Caco-2 (cell line): ENCODE measurements around the gene HMCES. TPM values are rescaled to one million over a fixed set of nuclear protein-coding genes. Genes with fewer than 3 reads are reported as not detected.
A peak's percentile ranks its signal among the peaks of the same experiment; 100 is the strongest.
"Not testable (repeated sequence)": the region's sequence is repeated elsewhere in the genome, so short reads cannot be mapped to it uniquely, and the experiment has no call there.

Experiments used
- BruUV-seq: library from RNA; stranded (reverse); fragments of 400-500 nt; replicated peaks from 2 replicates; lab custom pipeline; 2021; lab: Mats Ljungman, UMichigan
- CTCF ChIA-PET: fragments of 300-600 bp; sonication (Branson Sonifier 250); formaldehyde crosslinking; loops from one replicate; lab custom pipeline; 2022; ENCODE audit warnings: antibody characterized with exemption; lab: Charles Lee
- POLR2A ChIA-PET: fragments of 300-600 bp; sonication (Branson Sonifier 250); formaldehyde crosslinking; loops from one replicate; lab custom pipeline; 2022; ENCODE audit warnings: antibody characterized with exemption; lab: Charles Lee
- DNase-seq, 2 experiments: peaks; one replicate each; pipeline versions ENCODE4 v3.0.0 to v3.0.0-alpha.2; 2020 to 2022
- H3K27me3 ChIP-seq: replicated peaks from 2 replicates; pipeline ENCODE4 v1.6.0; 2011; ENCODE audit warnings: low read length; ENCODE audit not compliant: control insufficient read depth, insufficient read depth
- H3K36me3 ChIP-seq: 2 replicates; pipeline ENCODE4 v1.5.1; 2011; ENCODE audit warnings: low read length; ENCODE audit not compliant: control insufficient read depth, insufficient read depth
- H3K4me1 ChIP-seq: fragments of 250-450 bp; sonication (Bioruptor Pico); 2 replicates; pipeline ENCODE4 v1.5.1; 2020; ENCODE audit warnings: mild to moderate bottlenecking
- H3K4me3 ChIP-seq: 2 replicates; pipeline ENCODE4 v1.5.1; 2011; ENCODE audit warnings: low read depth, mild to moderate bottlenecking, control low read depth, low read length
- H3K9me3 ChIP-seq: fragments of 250-450 bp; sonication (Bioruptor Pico); 2 replicates; pipeline ENCODE4 v1.5.1; 2020; ENCODE audit warnings: mild to moderate bottlenecking, moderate library complexity
- H3K27ac Mint-ChIP-seq: one replicate; pipeline ENCODE4 v1.8.0; 2022; ENCODE audit warnings: mixed read lengths; ENCODE audit not compliant: unreplicated experiment
- H3K27me3 Mint-ChIP-seq: one replicate; pipeline ENCODE4 v1.8.0; 2022; ENCODE audit warnings: mixed read lengths; ENCODE audit not compliant: insufficient read depth, unreplicated experiment
- H3K36me3 Mint-ChIP-seq: one replicate; pipeline ENCODE4 v1.8.0; 2022; ENCODE audit warnings: mild to moderate bottlenecking, mixed read lengths; ENCODE audit not compliant: insufficient read depth, unreplicated experiment
- H3K4me1 Mint-ChIP-seq: one replicate; pipeline ENCODE4 v1.8.0; 2022; ENCODE audit warnings: low read depth, mixed read lengths; ENCODE audit not compliant: unreplicated experiment
- H3K4me3 Mint-ChIP-seq: one replicate; pipeline ENCODE4 v1.8.0; 2022; ENCODE audit warnings: mild to moderate bottlenecking, moderate library complexity, mixed read lengths; ENCODE audit not compliant: unreplicated experiment
- H3K9me3 Mint-ChIP-seq: one replicate; pipeline ENCODE4 v1.8.0; 2022; ENCODE audit warnings: mixed read lengths; ENCODE audit not compliant: unreplicated experiment
- intact Hi-C: fragments of 100-400 bp; cut with micrococcal nuclease; formaldehyde crosslinking; loops from one replicate; pipeline ENCODE4 v1.10.0; 2022; ENCODE audit not compliant: unreplicated experiment
- total RNA-seq: library from RNA; stranded (reverse); gene quantifications from 2 replicates; pipeline ENCODE4 v1.2.3, GENCODE V29; 2022
- TF ChIP-seq, protein P1 (sequence below), 2 experiments: fragments of 200-600 bp in 1 of 2; IDR thresholded peaks; 1 replicate in 1 of 2; 2 replicates in 1 of 2; pipeline versions ENCODE4 v1.5.1 to v1.8.0; 2011 to 2022; ENCODE audit warnings: antibody characterized with exemption in 1 of 2, control low read depth in 1 of 2, inconsistent platforms in 1 of 2, low read depth in 1 of 2, low read length in 1 of 2, mild to moderate bottlenecking in 1 of 2, moderate library complexity in 1 of 2; ENCODE audit not compliant: insufficient read depth in 1 of 2, severe bottlenecking in 1 of 2, unreplicated experiment in 1 of 2

The HMCES gene
- total RNA-seq, 1 experiment from 2014 or later = 47.7 TPM

DNA sequence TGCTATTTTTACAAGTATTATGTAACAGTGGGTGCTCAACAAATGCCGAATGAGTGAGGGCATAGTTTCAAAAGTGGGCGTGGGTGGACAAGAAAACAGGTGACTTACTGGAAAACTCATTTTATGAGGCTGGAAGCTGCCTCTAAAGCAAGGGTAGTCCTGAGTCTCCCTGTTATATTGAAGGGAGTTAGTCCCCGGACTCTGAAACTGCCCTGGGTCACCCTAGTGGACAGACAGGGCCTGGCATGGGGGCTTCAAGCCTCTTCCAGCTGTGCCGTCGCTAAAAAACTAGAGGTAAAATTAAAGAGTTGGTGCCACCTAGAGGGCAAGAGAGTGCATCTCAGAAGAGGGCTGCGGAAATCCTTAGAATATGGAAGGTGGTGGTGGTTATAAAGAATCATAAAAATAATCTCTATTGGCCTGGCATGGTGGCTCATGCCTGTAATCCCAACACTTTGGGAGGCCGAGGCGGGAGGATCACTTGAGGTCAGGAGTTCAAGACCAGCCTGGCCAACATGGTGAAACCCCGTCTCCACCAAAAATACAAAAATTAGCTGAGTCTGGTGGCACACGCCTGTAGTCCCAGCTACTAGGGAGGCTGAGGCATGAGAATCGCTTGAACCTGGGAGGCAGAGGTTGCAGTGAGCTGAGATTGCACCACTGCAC is 32.9 kb upstream of the HMCES start:
- H3K36me3 Mint-ChIP-seq = peaks cover 18% of the 10 kb centered on the region
- H3K4me3 Mint-ChIP-seq = not testable (repeated sequence)

DNA sequence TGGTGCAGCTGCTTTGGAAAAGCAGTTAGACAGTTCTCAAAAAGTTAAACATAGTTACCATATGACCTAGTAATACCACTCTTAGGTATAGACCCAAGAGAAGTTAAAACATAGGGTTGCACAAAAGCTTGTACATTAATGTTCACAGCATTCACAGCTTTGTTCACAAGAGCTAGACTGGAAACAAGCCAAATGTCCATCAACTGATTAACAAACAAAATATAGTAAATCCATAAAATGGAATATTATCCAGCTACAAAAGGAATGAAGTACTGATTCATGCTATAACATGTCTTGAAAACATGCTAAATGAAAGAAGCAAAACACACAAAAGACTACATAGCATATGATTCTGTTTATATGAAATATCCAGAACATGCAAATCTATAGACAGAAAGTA is 32.0 kb upstream of the HMCES start:
- no TSS peak for BruUV-seq
- CTCF ChIA-PET = interaction anchor here (0.7 to 3.4 kb wide), 7 partner anchors 22 to 276 kb away, joined by 3 to 26 read pairs (median 6); no protein-coding TSS in a partner anchor
- H3K27me3 ChIP-seq = no peaks in the 10 kb centered on the region
- no peaks in the 10 kb centered on the region for H3K36me3 ChIP-seq
- Mint-ChIP-seq H3K4me1 (peaks cover 7% of the 10 kb centered on the region), H3K36me3 (peaks cover 22% of the 10 kb centered on the region), H3K9me3 (no peaks in the 10 kb centered on the region), H3K4me3 (no peak overlapping the region), H3K27ac (no peak overlapping the region), H3K27me3 (no peaks in the 10 kb centered on the region)
- H3K9me3 ChIP-seq = no peaks in the 10 kb centered on the region
- H3K4me3 ChIP-seq = no peak overlapping the region
- intact Hi-C loops = no loop called here
- H3K4me1 ChIP-seq = no peaks in the 10 kb centered on the region
- TF ChIP-seq, protein P1, sequence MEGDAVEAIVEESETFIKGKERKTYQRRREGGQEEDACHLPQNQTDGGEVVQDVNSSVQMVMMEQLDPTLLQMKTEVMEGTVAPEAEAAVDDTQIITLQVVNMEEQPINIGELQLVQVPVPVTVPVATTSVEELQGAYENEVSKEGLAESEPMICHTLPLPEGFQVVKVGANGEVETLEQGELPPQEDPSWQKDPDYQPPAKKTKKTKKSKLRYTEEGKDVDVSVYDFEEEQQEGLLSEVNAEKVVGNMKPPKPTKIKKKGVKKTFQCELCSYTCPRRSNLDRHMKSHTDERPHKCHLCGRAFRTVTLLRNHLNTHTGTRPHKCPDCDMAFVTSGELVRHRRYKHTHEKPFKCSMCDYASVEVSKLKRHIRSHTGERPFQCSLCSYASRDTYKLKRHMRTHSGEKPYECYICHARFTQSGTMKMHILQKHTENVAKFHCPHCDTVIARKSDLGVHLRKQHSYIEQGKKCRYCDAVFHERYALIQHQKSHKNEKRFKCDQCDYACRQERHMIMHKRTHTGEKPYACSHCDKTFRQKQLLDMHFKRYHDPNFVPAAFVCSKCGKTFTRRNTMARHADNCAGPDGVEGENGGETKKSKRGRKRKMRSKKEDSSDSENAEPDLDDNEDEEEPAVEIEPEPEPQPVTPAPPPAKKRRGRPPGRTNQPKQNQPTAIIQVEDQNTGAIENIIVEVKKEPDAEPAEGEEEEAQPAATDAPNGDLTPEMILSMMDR (IDR thresholded peaks at IDR 0.05; ENCODE audit: insufficient read depth in 1 of 2, low read depth in 1 of 2, low read length in 1 of 2, severe bottlenecking in 1 of 2, unreplicated experiment in 1 of 2) = no peak
- DNase-seq = no peak
- POLR2A ChIA-PET = no interaction called here

More for the DNA sequence above, 32.9 kb upstream of the HMCES start:
- H3K4me3 ChIP-seq, H3K27ac Mint-ChIP-seq, H3K27me3 ChIP-seq, H3K36me3 ChIP-seq, BruUV-seq, H3K9me3 ChIP-seq, H3K4me1 Mint-ChIP-seq, H3K4me1 ChIP-seq, H3K27me3 Mint-ChIP-seq, H3K9me3 Mint-ChIP-seq: not testable (repeated sequence)
- TF ChIP-seq, protein P1 (IDR thresholded peaks at IDR 0.05; ENCODE audit: insufficient read depth in 1 of 2, low read depth in 1 of 2, low read length in 1 of 2, severe bottlenecking in 1 of 2, unreplicated experiment in 1 of 2) = peak; percentile 93 to 97
- DNase-seq = peak; percentile 89 to 91
- ChIA-PET POLR2A (interaction anchor here (0.6 kb wide), 1 partner anchor 9 kb away, joined by 4 read pairs; no protein-coding TSS in a partner anchor), CTCF (interaction anchor here (0.6 to 3.4 kb wide), 17 partner anchors 12 to 1655 kb away, joined by 3 to 26 read pairs (median 5); no protein-coding TSS in a partner anchor)
- intact Hi-C loops = loop anchor here (1.0 to 2.0 kb wide), 5 partner anchors 62 to 275 kb away; partner anchors contain the start of genes CNBP and ISY1

DNA sequence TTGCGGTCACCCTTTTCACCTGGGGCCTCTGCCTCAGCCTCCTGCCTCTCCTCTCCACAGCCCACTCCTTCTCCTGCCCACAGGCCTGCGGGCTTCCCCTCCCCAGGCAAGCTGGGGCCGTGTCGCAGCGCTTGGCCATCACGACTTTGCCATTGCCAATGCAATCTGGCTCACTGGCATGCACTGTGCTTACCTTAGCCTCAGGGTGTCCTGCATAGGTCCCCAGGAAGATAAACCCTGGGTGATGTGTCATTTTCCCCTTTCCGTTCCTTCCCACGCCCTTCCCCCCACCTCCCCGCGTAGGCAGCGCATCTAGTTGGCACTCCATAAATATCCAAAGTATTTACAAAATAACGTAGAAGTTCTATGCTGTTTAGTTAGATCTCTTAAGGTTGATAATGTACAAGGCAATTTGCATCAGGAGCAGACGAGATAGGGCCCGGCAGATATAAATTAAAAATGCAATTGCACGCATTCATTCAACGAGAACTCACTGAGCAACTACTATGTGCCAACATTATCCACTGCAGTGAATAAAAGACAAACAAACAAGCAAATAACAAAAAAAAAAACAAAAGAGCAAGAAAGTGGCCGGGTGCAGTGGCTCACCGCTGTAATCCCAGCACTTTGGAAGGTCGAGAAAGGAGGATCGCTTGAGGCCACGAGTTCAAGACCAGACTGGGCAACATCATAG is 30.2 kb upstream of the HMCES start:
- no peaks in the 10 kb centered on the region for H3K27me3 Mint-ChIP-seq
- ChIA-PET POLR2A (no interaction called here), CTCF (interaction anchor here (1.1 to 1.5 kb wide), 2 partner anchors 86 to 222 kb away, joined by 4 to 11 read pairs; no protein-coding TSS in a partner anchor)
- H3K4me1 Mint-ChIP-seq = peaks cover 7% of the 10 kb centered on the region
- H3K4me3 ChIP-seq = peak overlapping the region; percentile 85
- H3K36me3 Mint-ChIP-seq = peaks cover 34% of the 10 kb centered on the region
- peak overlapping the region; percentile 94 for H3K4me3 Mint-ChIP-seq
- no peaks in the 10 kb centered on the region for H3K4me1 ChIP-seq
- peak overlapping the region; percentile 96 for H3K27ac Mint-ChIP-seq
- H3K36me3 ChIP-seq = peaks cover 4% of the 10 kb centered on the region; the same call in 1 of the 2 replicates
- no peaks in the 10 kb centered on the region for H3K27me3 ChIP-seq
- no peaks in the 10 kb centered on the region for H3K9me3 ChIP-seq
- BruUV-seq = no TSS peak
- intact Hi-C loops = no loop called here
- DNase-seq = no peak
- no peaks in the 10 kb centered on the region for H3K9me3 Mint-ChIP-seq
- TF ChIP-seq, protein P1 (IDR thresholded peaks at IDR 0.05; ENCODE audit: insufficient read depth in 1 of 2, low read depth in 1 of 2, low read length in 1 of 2, severe bottlenecking in 1 of 2, unreplicated experiment in 1 of 2) = no peak
